T-helper 9 cell (primary cell): ENCODE data around the gene PRR36.

Experiments used
- DNase-seq: peaks from one replicate; pipeline ENCODE4 v3.0.0-alpha.2; 2020

Gene PRR36

DNA sequence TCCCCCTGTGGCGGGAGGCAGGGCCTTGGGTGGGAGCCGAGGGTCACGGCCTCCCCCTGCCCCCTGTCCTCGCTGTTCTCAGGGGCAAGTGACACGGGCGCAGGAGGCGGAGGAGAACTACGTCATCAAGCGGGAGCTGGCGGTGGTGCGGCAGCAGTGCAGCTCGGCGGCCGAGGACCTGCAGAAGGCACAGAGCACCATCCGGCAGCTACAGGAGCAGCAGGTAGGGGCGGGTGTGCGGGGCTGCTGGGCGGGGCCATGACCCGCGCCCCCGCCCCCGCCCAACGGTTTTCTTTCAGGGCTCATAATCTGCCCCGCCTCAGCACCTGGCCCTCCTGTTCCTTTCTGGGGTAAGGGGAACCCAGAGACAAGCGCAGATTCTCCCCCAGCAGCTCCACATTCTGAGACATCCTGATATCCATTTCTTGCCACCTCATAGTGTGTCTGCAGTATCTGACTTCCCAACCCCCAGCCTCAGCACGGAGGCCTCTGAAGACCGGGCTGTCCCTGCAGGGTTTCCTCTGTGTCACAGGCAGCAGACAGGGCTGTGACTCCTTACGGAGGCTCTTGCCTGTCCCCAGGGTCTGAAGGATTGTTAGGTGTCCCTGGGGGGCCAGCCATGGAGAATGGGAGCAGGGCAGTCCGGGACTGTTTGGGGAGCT is 15.9 kb downstream of the PRR36 start:
- DNase-seq, result no peak

DNA sequence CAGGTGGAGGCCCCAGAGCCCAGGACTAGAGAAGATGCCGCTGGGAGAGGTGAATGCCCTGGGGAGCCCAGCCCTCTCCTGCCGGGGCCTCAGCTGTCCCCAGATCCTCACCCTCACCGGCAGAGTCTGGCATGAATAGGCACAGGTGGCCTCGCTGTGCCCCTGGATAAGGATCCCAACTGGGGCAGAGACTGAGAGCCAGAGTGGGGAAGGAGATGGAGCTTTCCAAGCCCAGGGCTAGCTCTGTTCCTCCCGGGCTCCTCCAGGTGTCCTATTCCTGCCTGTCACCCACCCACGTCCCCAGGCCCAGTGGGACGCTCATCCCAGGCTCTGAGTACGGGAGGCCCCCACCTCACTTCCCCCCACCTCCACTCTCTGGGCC is 16.5 kb downstream of the PRR36 start:
- no peak for DNase-seq

DNA sequence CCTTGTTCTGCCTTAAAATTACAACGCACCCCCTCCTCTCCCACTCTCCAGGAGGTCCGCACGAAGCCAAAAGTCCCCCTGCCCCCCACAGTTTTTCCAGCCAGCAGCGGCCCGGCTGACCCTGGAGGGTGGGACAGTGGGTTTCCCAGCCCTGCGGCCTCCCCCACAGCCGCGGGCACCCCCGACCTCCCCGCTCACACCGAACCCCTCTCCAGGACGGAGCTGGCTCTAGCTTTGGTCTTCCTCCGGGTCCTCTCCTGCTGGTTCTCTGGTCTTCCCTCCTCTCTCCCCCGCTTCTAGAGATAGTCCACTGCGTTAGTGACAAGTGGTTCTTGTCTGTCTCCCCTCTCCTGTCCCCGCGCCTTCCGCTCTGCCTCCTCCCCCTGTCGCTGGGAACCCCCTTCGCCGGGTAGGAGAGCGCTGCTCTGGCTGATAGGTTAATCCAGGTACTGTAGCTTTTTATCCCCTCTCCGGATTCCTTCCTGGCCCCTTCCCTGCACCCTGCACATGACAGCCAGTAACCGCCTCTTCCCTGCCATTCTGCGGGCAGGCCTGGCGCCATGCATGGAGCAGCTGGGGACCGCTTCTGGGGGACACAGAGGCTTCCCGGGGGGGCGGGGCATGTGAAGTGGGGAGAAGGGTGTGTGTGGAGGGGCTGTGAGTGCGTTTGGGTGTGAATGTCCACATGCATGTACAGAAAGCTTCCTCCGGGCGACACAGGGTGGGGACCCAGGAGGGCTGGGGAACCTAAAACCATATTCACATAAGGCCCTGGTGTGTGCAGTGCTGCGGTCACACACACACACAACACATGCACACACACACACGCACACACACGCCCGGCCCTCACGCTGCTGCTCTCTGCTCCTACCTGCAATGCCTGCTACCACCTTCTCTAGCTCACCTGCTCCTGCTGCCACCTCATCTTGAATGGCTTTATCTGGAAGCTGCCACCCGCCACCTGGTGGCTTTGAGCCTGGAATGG is 17.2 kb downstream of the PRR36 start:
- no peak for DNase-seq

DNA sequence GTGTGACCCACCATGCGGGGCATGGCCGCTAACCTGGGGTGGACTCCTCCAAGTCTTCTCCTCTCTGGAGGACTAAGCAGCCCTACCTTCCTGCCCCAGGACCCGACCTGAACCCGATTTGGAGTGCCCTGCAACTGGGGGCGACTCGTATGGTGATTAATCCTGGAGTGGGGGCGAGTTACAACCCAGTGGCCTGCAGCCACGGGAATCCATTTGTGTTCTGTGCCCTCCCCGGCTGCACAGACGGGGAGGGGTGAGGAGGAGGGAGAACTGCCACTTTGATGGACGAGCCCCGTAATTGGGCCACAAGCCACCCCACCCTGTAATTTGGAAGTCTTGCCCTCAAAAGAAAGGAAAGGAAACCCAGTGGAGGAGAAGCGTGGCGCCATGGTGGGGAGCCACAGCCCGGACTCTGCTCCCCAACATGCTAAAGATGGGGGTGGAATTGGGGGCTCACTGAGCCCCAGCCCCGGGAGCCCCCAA is 18.0 kb downstream of the PRR36 start:
- no peak for DNase-seq

DNA sequence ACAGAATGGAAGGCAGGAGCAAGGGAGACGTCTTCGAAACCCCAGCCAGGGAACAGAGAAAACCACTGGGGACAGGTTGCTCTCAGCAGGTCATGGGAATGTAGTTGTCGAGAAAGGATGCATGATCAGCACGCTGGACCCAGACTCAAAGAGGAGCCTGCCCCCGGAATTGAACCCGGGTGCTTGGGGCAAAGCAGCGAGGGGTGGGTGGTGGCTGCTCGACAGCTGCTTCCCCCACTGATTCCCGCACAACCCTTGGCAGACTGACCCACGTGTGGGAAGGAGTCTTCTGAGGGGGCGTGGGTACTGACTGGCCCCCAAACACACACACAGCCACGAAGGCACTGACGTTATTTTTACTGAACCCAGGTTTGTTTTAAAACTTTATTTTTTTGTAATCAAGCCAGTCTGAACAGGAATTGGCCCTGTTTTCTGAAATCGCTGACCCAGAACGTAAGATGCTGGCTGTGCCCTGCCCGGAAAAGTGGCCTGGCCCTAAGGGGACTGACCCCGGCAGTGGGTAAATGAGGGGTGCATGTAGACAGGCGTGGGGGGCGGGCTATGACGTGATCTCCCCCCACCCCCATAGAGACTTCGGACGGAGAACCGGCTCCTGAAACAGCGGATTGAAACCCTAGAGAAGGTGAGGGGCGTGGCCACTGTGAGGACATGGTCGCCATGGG is 18.6 kb downstream of the PRR36 start:
- no peak for DNase-seq

DNA sequence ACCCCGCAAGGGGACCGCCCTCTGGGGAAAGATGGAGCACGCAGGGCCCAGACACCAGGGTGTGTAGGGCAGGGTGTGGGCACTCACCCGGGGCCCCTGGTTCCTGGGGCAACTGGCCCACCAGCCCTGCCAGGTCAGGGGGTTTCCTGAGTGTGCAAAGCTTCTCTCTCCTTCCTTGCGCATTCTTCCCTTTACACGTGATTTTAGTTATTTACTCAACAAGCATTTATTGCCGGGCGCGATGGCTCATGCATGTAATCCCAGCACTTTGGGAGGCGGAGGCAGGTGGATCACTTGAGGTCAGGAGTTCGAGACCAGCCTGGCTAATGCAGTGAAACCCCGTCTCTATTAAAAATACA is 20.4 kb downstream of the PRR36 start:
- DNase-seq, result no peak

DNA sequence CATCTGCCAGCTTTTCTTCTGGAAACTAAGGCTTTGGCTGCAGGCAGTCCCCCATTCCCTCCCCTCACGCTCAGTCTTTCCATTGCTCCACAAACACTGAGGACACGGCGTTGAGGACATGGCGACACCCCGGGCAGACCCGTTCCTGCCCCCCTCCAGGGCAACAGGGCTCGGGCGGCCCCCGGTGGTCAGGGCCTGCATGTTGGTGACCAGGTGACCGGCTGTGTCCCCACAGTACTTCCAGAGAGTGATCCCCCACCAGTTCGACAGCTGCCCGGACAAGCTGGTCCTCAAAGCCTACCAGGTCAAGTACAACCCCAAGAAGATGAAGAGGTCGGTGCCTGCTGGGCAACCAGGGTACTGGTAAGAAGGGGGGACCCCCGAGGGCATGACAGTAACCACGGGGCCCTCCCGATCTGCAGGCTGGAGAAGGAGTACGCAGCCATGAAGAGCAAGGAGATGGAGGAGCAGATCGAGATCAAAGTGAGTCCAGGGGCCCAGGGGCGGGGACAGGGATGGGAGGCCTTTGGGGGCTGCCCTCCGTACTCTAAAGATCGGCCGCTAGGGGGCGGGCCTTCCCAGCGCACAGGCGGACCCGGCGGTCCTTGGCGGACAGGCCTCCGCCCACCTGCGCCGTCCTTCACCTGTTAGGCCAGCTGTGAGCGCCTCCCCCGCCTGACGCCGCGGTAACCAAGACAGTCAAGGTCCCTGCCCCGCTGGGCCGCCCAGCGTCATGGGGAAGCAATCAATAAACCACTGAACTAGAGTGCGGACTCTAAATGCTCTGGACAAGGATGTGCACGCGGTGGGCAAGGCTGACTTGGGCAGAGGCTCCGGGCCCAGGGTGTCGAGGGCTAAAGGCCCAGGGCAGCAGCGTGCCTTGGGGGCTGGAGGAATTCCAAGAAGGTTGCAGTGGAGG is 21.1 kb downstream of the PRR36 start:
- peak; percentile 60 for DNase-seq

DNA sequence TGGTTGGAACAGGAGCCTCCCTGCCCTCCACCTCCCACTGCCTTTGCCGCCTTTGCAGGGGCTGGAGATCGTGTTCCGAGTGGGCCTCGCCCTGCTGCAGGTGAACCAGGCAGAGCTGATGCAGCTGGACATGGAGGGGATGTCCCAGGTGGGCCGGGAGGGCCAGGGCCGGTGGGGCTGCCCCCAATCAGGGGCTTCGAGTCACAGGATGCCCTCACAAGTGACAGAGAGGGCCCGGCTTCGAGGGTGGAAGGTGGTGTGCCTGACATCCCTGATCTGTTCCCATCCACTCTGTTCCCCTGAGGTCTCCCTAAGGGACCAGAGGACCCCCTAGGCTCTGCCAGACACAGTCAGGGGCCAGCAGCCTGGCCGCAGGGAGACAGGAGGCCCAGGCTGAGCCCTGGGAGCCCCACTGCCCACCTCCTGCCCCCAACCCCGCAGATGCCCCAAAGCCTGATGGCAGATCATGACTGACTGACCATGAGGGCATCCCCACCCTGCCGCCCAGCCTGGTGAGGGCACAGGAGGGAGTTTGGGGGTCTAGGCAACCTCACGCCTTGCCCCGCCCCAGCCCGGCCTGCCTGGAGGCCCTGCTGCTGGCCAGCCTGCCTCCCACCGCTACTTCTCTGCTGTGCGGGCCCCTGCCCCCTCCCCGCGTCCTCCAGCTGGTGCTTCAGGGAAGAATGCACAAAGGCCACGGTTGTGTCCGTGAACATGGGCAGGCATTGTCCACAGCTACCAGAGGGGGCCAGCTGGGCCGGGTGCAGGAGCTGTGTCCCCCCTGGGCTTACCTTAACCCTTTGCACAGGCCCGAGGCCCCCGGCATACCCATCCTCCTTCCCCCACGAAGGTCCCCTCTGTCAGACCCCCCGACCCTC is 22.3 kb downstream of the PRR36 start:
- DNase-seq, result no peak

DNA sequence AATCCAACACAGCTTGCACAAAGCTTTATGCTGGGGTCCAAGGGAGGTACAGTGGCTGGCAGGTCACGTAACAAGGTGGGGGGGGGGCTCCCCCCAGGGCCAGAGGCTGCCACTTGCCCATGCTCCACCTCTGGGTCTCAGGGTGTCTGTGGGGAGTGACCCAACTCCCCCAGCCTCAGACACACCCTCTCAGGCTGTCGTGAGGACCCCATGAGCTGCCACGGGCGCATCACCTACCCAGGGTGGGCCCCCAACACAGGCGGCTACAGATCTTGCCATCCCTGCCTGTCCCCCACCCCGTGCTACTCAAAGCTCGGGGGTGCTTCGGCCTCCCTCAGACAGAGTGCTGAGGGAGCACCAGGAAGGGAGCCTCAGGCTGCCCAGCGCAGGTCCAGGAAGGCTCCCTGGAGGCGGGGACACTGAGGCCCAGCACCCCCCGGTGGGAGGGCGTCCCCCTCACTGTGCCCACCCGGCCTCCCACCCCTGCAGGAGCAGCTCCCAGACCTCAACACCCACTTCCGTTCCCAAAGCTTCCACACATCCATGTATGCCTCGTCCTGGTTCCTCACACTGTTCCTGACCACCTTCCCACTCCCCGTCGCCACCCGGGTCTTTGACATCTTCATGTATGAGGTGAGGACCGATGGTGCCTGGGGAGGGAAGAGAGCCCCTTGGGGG is 23.1 kb downstream of the PRR36 start:
- DNase-seq, result no peak

DNA sequence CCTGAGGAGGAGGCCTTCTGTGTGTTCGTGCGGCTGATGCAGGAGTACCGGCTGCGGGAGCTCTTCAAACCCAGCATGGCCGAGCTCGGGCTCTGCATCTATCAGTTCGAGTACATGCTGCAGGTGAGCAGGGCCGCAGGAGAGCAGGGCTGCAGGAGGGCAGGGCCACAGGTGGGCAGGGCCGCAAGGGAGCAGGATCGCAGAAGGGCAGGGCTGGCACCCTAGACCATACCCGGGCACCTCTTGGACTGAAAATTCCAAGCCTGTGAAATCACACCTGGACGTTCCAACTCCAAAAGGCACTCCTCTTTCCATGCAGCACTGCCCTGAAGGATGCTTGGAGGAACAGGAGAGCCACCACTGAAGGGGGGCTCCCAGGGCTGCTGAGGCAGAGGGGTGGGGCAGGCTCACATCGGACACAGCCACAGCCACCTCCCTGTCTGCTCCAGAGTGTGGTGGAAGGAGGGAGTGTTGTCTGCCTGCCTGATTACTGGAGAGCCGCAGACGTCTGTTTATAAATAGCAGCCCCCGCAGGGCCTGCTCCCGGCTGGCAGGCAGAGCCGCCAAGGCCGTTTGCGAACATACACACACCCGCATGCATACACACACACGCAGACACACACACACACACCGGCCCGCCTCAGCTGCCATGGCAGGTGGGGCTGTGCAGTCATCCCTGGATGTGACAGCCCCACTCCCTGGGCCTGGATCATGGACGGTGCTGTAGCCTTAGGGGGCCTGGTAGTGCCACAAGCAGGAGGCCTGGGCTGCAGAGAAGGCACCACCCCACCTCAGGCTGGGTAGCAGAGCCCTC is 24.0 kb downstream of the PRR36 start:
- no peak for DNase-seq

DNA sequence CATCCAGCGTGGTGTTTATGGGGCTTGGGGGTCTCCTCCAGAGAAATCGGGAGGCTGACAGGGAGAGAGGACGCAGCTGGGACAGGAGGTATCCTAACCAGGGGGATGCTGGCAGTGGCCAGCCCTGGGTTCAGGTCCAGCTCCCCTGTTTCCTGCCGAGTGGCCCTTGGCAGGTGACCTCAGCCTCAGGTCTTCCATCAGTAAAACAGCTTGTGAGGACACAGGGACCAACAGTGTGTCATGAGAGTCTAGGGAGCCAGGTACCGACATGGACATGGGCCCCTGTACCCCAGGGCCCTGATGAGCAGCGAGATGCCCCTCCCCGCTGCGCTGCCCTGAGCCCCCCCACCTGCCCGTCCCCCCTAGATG is 24.6 kb downstream of the PRR36 start:
- DNase-seq, result no peak

DNA sequence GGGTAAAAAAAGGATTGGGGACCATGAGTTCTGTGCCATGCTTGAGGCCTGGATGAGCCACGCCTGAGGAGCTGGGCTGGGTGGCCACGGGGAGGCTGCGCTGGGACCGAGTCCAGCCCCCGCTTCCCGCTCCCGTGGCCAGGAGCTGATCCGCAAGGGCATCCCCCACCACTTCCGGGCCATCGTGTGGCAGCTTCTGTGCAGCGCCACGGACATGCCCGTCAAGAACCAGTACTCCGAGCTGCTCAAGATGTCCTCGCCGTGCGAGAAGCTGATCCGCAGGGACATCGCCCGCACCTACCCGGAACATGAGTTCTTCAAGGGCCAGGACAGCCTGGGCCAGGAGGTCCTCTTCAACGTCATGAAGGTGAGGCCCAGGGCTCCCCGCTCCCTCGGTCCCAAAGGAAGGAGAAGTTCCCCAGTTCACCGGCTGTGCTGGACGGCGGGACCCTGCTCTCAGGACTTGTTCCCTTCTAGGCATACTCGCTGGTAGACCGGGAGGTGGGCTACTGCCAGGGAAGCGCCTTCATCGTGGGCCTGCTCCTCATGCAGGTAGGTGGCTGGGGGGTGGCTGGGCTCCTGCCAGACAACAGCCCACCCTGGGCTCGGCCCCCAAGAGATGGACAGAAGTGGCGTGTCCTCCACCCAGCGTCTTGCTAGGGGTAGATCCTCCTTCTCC is 25.3 kb downstream of the PRR36 start:
- DNase-seq, result no peak

DNA sequence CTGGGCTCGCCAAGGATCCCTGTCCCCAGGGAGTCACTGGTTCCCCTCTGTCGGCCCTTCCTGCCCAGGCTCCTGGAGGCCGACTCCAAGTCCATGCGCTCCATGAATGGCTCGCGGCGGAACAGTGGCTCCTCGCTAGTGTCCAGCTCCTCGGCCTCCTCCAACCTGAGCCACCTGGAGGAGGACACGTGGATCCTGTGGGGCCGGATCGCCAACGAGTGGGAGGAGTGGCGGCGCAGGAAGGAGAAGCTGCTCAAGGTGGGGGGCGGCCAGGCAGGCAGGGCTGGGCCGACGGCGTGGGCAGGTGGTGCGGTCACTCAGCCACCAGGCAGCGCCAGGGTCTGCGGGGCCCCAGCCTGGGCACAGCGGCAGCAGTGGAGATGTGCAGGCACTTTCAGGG is 26.5 kb downstream of the PRR36 start:
- DNase-seq, result no peak

DNA sequence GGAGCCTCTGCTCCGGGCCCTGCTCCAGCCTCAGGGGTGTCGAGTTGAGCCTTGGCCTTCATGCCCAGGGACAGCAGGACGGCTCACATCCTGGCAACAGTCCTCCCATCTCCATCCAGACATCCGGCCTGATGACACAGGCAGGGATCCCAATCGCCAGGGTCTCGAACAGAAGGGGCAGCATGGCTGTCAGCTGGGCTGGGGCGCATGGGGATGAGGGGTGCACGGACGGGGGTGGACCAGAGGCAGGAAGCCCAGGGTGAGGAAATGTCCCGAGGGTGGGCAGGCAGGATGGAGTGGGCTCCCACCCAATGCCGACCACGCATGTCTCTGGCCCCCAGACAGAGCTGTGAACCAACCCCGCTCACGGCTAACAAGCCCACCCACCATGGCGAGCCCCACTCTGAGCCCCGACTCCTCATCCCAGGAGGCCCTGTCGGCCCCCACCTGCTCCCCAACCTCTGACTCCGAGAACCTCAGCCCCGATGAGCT is 28.0 kb downstream of the PRR36 start:
- DNase-seq, result no peak

DNA sequence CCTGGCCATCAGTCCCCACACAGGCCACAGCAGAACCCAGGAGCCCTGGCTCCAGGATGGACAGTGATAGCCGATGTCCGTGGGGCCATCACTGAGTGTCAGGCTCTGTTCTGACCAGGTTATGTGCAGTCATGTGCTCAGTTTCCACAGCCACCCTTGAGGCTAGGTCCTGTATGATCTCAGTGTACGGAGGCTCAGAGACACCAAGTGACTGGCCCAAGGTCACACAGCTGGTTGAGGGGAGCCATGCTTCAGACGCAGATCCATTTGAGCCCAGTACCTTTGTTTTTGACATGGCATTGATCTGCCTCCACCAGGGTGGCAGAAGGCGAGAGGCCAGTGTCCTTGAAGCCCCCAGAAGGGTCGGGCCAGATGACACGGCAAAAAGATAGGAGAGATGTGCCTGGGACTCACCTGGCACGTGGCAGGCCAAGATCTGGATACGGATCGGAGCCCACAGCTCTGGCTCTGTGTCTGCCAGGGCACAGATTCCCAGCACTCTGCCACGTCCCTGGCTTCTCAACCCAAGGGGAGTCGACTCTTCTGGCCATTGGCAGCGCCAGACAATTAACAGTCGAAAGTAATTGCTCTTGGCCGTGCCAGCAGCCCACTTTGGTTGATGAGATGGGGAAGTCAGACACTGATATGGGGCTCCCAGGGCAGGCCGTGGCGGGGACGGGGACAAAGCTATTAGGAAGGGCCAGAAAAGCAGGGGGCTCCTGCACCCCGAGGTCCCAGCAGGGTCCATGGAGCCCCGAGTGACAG is 28.6 kb downstream of the PRR36 start:
- DNase-seq, result no peak

DNA sequence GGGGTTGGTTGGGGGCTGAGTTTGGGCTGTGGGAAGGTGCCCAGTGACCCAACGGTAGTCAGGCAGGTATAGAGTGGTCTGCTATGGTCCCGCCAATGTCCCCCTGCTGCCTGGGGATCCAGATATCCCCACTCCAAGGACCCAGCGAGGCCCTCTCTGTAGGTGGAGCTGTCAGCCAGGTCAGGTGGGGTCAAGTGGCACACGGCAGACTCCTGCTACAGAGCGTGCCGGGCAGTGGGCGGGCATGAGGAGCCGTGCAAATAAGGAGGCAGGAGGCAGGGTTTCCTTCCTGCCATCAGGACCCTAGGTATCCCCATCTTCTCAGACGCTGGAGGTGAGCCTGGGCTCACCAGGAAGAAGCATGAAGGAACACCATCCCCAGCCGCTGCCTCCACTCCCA is 29.2 kb downstream of the PRR36 start:
- no peak for DNase-seq

DNA sequence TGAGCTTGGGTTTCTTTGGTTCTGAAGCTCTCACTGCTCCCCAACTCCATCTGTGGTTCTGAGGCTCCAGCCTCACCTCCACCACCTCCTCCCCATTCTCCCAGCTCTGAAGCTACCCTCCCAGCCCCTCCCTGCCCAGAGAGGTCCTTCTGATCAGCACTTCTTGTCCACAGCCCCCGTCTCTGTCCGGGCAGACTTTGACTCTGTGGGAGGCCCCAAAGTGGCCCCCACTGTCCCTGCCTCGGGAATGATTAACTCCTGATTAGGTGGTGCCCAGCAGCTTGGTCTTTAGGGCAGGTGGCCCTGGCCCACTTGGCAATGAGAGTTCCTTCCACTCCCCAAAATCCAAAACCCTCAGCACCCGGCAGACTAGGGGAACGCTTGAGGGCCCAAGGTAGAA is 29.8 kb downstream of the PRR36 start:
- no peak for DNase-seq

DNA sequence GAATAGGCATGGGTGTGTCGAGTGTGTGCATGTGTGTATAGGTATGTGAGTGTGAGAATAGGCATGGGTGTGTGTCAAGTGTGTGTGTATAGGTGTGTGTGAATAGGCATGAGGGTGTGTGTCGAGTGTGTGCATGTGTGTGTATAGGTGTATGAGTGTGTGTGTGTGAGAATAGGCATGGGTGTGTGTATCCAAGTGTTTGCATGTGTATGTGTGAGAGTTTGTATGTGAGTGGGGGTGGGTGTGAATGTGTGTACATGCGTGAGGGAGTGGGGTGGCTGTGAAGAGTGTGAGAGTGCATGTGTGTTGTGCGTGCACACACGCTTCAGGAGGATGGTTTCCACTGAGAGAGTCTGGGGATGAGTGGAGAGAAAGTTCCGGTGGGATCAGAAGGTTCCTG is 30.7 kb downstream of the PRR36 start:
- no peak for DNase-seq
